Kidney capillary endothelial cell (primary cell): ENCODE results near the gene PAFAH2.
"Not testable (repeated sequence)": the region's sequence is repeated elsewhere in the genome, so short reads cannot be mapped to it uniquely, and the experiment has no call there.

Experiments used
- DNase-seq: peaks from one replicate; pipeline ENCODE4 v3.0.0-alpha.2; 2018; ENCODE audit warnings: low spot score

PAFAH2 gene

DNA sequence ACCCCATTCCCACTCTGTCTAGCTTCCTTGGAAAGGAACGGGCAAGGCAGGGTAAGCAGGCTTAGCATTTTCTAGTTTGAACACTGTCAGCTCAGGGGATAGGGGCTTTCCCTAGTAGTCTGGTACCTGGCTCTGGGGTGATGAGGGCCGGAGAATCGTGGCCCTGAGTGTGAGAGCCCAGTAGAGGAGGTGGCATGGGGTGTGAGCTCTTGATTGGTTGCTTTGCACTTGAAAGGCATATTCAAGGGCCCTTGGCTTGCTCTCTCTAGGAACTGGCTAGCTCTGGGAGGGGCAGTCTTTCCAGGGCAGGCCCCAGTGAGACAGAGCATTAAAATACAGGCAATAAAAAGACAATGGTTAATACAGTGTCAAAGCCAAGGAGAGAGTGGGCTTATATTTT is 13.0 kb upstream of the PAFAH2 start:
- no peak for DNase-seq

DNA sequence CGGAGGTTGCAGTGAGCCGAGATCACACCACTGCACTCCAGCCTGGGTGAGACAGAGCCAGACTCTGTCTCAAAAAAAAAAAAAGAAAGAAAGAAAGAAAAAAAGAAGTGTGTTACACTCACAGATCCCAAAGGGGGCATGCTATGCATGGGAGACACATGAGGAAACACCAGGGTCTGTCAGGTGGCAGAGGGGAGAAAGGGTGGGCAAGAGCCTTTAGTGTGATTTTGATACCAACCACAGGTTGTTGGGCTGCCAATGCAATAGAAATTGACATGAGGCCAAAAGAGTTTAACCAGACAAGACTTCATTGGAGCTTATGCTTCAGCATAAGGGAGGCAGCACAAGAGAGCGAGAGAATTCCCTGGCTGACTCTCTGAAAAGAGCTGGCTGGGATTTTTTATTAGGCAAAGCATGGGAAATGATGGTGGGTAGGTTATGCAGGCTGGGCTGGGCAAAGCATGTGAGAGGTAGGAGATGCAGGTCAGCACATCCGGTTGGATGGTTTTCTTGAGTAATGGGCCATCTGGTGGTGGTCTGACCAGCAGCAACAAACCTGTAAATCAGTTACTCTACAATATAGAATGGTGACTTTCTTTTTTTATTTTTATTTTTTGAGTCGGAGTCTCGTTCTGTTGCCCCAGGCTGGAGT is 12.1 kb upstream of the PAFAH2 start:
- no peak for DNase-seq

DNA sequence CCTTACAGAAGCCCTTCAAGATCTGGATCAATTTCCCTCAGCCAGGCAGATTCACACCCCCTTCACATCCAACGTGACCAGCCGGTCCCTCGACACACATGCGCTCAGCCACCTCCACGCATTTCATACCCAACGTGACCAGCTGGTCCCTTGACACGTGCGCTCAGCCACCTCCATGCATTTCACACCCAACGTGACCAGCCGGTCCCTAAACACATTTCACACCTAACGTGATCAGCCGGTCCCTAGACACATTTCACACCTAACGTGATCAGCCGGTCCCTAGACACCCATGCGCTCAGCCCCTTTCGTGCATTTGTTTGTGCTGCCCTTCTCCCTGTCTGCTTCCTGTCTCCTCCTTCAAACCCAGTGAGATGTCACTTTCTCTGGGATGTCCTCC is 8.8 kb upstream of the PAFAH2 start:
- DNase-seq: no peak

DNA sequence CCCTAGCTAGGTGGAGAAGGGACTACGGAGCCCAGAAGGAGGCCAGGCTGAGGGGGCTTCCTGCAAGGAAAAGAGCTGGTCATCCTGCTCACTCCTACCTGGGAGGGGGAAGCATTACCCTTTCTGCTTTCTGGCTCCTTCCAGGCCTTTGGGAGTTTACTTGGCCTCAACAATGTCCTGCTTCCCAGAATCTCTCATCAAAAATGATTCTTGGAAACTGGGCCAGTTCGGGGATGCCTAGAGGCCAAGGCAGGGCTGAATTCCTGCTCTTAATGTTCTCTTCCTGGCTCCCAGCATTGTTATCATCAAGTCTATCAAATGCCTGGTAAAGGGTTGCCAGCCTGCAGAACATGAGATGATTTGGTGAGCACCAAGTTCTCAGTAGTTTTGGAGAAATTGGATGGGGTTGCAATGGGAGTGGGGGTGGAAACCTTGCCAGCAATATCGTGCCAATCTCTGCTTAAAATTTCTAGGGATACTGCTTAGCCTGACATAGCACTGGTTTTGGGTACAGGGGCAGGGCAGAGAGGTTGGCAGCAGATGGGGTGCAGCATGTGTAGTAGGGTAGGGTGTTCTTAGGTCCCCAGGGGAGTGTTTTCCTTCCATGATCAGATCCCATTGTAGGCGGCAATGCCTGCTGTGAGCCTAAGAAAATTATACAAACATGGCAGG is 7.7 kb upstream of the PAFAH2 start:
- DNase-seq: no peak

DNA sequence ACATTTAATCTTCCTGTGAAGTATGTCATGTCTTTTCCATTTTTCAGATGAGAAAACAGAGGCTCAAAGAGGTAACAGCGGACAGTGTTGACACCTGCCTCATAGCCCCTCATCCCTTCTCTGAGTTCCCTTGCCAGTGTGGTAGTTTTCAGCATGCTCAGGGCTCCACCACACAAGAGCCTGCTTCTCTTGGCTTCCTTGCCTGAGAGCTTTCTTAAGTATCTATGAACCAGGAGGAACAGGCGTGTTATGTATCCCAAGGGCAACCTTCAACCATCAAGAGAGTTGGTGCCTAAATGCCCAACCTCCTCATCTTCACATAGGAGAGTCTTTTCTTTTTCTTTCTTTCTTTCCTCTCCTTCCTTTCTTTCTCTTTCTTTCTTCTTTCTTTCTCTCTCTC is 5.9 kb upstream of the PAFAH2 start:
- no peak for DNase-seq

DNA sequence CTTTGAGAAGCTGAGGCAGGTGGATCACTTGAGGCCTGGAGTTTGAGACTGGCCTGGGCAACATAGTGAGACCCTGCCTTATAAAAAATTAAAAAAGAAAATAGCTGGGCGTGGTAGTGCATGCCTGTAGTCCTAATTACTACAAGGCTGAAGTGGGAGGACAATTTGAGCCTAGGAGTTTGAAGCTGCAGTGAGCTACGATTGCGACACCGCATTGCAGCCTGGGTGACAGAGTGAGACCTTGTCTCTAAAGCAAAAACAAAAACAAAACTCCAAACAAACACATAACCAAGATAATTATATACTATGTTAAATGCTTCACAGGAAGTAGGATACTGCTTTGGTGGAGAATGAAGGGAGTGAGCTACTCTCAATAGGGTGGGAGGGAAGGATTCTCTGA is 5.4 kb upstream of the PAFAH2 start:
- DNase-seq: no peak

DNA sequence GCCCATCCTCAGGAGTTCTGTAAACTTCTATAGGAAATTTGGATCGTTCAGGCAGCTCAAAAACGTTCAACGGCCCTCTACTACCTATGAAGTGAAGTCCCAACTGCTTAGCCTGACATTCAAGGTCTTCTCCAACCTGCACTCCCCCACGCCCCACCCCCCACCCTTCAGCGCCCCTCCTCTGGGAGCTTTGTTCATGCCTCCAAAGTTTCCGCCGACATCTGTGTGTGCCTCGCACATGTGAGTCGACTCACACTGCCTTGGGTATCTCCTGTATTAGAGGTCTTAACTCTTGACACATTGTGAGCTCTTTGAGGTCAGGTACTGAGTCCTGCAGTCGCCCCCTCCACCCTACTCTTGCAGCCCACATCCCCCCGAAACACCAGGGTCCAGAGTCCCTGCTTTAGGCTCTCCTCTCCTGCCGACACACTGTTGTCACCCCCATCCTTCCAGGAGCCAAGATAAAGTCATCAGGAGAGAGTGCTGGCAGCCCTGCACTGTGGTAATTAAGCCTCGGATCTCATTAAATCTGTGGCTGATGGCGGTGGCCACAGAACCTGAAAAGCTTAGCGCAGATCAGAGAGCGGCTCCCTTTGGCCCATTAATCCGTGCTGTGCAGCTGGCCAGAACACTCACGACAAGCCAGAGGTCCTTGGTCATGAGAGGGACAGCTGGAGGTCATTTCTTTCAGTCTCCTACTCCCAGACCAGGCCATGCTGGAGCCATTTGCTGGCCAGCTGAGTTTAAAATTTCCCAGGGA is 1.4 kb upstream of the PAFAH2 start:
- DNase-seq: no peak

DNA sequence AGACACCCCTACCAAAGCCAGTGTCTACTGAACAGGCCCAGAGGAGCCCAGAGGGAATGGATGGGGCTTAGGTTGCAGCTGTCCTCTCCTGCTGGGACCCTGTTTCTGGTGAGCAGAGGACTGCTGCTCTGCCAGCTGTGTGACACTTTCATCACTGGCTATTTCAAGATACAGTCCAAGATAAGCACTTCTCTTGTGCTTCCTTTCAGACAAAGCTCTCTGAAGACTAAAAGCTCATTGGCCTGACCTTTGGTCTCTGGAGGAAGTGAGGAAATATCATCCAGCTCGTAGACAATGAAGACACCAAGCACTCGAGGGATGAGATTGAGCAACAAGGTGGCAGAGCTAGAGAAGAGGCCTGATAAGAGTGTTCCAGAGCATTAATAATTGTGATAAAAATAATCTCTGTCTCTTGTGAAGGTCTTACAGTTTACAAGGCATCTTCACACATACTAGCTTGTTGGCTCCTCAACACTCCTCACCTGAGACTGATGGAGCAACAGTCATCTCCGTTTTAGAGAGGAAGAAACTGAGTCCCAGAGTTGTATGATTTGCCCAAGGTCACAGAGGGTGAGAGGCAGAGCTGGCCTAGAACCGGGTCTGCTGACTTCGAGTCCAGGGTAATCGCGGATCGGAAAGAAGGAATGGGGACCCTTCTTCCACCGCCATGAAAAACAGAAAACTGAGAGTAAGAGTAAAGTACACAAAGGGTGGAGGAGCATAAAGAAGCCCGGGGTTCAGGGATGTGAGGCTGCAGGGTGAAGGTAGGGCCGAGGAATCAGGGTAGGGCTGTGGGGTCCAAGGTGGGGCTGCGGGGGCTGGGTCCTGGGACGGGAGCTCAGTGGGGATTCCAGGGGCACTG is 666 bp downstream of the PAFAH2 start:
- peak; percentile 65 for DNase-seq

DNA sequence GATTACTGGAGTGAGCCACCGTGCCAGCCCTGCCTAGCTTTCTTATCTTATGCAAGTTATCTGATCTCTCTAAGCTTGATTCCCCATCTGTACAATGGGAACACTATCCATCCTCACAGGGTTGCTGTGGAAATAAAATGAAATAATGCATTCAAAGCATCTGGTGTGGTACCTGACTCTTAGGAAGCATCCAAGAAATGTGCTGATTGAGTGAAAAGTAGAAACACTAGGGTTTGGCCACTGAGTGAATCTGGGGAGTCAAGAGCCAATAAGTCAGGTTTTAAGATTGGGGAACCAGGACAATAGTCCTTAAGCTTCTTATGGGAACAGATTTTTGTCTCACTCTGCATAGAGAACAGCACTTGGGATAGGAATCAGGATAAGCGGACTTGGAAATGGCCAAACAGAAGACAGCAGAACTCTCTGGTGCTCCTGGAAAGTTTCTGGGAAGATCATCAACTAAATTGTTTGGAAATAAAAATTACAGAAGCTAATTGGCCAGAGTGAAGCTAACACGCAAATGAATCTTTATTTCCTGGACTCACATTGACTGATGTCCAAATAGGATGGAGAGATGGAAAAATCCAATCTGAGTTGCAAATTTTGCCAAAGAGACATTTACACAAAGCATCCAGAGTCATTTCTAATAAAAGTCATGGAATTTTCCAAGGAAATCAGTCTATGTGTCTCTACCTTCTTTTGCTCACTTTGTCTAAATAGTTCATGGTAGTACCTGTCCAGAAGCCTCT is 3.3 kb downstream of the PAFAH2 start:
- DNase-seq: no peak

DNA sequence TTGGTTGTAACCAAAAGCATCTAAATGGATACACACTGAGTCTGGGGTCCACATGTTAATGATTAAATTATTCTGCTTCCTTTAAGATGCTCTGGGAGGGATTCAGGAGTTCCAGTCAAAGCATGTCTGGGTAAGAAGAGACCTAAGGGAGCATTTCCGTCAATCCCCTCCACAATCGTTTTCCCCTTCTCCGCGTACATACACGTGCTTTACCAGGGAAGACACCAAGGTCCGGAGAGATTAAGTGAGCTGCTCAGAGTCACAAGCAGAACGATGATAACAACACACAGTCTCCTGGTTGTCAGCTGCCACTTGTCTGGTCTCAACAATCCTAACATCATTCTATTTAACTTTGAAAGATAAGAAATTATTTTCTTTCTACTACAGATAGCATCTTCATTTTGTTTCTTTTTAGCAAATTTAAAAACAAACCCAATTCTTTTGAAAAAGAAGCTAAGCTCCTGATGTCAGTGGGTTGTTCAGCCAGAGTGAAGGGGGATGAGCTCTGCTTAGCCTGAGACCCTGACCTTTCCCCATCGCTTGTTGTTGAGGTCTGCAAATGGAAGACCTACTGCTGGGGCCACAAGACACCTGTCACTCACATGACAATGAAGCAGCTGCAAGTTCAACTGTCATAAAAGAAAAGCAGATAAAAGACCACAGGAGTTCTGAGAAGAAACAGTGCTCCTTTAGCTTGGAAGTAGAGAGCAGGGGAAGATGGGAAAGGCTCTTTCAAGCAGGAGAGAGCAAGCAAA is 4.5 kb downstream of the PAFAH2 start:
- DNase-seq: no peak

DNA sequence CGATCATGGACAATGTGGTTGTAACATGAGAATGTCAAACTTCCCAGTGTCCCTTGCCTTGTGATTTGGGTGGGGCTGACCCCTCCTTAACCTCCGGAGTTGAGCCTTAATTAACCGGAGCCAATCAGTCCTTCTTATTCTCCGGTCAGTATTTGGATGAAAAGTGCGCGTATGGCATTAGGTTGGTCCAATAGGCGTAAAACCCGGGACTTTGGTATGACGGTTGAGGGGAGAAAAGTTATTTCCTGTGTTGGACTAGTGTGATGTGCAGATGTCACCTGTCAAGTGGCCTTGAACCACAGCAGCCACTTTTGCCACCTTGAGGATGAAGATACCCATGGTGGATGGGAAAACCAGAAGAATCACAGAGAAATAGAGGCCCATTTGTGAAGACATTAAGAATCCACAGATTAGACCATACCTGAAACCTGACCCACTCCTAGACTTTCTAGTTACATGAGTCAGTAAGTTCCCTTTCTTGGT is 5.1 kb downstream of the PAFAH2 start:
- DNase-seq: no peak

DNA sequence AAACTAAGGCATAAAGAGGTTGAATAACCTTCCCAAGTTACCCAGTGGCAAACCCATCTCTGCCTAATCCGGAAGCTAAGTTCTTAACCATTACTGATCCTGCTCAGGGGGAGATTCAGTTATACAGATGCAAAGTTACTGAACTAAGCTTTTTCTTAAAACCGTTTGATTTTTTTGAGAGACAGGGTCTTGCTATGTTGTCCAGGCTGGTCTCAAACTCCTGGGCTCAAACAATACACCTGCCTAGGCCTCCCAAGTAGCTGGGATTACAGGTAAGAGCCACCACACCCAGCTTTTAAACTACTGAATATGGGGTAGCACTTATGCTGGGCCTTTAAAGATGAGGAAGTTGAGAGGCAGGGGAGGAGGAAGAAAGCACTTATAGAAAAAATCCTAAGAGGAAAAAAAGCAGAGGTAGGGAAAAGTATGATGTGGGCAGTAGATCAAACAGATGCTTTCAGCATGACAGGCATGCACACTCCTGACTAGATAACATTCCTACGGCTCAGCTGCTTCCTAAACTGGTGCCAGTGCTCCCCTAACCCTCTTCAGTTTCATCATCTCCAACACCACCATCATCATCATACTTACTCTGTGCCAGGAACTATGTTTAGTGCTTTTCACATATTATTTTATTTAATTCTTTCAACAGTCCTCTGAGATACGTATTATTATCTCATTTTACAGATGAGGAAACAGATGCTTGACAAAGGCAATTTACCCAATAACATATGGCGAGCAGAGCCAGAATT is 5.8 kb downstream of the PAFAH2 start:
- no peak for DNase-seq

DNA sequence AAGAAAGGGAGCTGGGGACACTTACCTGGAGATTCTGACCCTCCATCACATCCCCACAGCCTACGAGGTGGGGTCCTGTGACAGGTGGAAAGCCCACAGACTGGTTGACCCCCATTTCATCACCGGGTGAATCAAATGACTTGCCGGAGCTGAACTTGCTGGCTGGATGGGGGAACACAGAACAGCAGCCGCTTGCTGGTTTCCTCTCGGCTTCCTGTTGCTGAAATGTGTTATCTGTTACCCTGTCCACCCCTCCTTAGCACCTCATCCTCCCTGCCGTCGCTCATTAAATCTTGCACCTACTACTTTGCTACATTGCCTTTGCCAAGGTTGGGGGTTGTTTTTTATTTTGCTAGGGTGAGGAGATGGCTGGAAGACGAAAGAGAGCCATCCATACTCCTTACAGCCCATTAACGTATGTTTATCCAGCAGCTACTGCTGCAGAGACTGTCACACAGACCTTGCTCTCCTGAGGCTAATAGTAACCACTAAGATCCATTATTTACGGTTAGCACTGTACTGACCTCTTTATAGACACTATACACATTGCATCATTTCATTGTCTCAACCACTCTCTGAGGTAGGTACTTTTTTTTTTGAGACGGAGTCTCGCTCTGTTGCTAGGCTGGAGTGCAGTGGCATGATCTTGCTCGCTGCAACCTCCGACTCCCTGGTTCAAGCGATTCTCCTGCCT is 7.0 kb downstream of the PAFAH2 start:
- no peak for DNase-seq

DNA sequence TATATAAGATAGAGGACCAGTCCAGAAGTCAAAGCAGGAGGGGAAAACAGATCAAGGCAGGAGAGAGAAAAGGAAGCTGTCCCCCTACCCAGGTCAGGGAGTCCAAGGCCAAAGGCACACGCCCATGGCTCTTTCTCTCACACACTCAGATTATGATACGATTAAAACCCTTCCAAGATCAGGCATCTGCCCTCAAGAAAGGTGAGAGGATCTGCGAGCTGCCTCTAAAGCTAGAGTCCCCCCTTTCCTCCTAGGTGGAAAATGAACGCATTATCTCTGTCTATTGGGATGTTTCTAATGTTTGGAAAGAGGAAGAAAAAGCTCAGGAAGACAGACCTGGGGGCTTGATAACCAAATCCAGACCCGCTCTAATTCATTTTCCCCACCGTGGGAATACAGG is 7.6 kb downstream of the PAFAH2 start:
- no peak for DNase-seq

DNA sequence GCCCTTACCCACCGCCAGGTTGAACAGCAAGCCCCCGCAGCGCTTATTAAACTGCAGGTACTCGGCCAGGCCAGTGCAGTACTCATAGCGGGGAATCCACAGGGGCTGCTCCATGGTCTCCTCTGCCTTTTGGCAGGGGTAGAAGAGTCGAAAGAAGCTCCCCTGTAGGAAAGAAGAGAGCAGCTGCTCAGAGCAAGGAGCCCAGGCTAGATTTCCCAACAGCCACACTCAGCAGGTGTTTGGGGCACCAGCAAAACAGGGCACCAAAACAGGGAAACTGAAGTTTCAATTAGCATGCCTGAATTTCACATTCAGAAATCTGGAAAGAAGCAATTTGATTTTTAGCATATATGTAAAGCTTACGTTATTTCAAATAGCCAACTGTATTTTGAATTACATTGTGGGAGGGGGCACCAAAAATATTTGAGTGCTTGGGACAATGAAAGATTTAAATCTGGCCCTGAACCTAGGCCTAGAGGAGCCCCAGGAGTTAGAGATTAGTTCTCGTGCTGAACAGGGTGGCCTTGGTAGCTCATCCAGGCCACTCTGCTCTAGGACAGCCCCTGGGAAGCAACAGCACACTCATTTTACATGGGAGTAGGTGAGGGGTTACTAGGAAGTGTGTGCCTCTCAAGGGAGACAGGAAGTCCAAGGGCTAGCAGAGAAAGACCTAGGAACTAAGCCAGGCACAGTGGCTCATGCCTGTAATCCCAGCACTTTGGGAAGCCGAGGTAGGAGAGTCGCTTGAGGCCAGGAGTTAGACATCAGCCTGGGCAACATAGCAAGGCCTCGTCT is 8.2 kb downstream of the PAFAH2 start:
- no peak for DNase-seq

DNA sequence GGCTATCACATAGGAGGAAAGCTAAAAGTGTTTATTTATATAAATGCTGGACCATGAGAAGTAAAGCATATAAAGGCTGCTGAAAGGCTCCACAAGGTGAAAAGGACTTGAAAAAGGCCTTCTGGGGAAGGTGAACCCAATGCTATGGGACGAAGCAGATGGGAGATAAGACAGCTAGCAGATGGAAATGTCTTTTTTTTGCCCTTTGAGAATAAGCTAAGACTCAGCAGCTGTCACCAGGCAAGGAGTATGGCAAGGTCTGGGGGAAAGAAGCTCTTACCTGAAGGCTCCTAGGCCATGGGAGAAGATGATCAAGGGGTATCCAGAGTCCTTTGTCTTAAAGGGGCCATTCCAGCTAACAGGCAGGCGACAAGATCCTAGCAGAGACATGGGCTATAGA is 9.9 kb downstream of the PAFAH2 start:
- DNase-seq: no peak

DNA sequence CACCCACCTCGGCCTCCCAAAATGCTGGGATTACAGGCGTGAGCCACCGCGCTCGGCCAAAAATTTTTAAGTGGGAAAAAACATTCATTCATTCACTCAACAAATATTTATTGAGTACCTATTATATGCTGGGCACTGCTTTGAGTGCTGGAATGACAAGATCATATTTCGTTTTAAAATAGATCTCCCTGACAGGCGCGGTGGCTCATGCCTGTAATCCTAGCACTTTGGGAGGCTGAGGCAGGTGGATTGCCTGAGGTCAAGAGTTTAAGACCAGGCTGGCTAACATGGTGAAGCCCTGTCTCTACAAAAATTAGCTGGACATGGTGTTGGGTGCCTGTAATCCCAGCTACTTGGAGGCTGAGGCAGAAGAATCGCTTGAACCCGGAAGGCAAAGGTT is 11.1 kb downstream of the PAFAH2 start:
- DNase-seq: not testable (repeated sequence)

DNA sequence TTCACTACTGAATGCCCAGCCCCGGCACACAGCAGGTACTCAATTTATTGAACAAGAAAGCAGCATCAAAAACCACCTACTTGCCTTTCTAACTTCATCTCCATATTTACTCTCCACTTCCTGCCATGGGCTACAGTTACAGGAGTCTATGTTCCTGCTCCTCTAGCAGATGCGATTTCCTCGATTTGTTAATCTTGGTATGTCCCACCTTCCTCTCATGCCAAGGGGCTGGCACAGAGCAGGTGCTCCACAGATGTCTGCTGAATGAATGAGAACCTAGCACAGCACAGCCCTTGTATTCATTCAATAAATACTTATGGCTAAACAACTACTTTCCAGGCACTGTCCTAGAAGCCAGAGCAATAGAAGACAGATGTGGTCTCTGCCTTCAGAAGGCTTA is 12.2 kb downstream of the PAFAH2 start:
- DNase-seq: no peak

DNA sequence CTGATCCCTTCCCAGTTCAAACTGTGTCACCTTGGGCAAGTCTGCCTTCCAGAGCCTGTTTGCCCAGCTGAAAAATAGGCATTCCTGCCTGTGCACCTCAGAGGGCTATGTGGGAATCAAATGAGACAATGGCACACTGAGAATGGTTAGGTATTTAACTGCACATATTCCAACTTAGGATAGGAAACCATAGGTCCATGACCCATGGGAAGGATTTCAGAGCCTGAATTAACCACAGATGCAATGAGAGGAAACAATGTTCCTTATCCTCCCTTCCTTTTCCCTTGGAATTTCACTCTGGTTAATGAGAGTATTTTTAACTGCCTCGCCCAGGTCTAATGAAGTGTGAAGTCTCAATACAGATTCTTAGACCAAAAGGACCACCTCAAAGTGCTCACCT is 12.7 kb downstream of the PAFAH2 start:
- no peak for DNase-seq
